Astrocyte (in vitro differentiated cells and primary cell): ENCODE measurements around the gene CNGB1.

Source experiments
- EZH2 ChIP-seq: IDR thresholded peaks from 2 replicates; pipeline ENCODE4 v1.6.1; 2012; ENCODE audit warnings: mild to moderate bottlenecking, low read length, inconsistent platforms; ENCODE audit not compliant: insufficient read depth
- TF ChIP-seq, protein P1 (sequence below): IDR thresholded peaks from 2 replicates; pipeline ENCODE4 v1.5.1; 2011; ENCODE audit warnings: low read depth, mild to moderate bottlenecking, inconsistent platforms, low read length, moderate library complexity; ENCODE audit not compliant: insufficient read depth

DNA sequence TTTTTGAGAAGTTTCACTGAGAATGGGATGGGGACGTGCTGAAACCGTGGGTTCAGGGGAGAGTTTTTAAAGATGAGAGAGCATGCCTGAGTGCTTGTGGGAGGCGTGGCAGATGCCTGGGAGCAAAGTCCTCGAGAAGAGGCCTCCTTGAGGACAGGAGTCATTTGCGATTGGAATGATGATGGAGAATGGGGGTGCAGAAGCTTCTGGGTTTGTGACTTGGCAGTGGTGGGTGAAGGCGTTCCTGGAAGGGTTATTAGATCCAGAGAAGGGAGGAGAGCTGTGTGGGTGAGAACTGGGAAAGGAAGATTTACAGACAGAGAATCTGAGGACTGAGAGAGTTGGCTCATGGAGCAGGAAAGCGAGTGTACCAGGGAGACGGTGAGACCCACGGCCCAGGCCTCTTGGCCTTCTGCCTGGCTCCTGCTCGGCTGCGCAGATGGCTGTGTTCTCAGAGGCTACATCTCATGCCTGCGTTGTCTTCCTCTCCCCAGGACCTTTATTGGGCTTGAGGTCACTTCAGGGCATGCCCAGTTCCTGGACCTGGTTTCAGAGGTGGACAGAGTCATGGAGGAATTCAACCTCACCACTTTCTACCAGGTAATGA lies 46.0 kb upstream of the CNGB1 start:
- TF ChIP-seq, protein P1, sequence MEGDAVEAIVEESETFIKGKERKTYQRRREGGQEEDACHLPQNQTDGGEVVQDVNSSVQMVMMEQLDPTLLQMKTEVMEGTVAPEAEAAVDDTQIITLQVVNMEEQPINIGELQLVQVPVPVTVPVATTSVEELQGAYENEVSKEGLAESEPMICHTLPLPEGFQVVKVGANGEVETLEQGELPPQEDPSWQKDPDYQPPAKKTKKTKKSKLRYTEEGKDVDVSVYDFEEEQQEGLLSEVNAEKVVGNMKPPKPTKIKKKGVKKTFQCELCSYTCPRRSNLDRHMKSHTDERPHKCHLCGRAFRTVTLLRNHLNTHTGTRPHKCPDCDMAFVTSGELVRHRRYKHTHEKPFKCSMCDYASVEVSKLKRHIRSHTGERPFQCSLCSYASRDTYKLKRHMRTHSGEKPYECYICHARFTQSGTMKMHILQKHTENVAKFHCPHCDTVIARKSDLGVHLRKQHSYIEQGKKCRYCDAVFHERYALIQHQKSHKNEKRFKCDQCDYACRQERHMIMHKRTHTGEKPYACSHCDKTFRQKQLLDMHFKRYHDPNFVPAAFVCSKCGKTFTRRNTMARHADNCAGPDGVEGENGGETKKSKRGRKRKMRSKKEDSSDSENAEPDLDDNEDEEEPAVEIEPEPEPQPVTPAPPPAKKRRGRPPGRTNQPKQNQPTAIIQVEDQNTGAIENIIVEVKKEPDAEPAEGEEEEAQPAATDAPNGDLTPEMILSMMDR = no peak
- no peak for TF ChIP-seq EZH2
